HG02571 (cell line): Measurements from ENCODE around the gene NCEH1.
A peak's percentile ranks its signal among the peaks of the same experiment; 100 is the strongest.
"Not testable (repeated sequence)": the region's sequence is repeated elsewhere in the genome, so short reads cannot be mapped to it uniquely, and the experiment has no call there.

Source experiments
- ATAC-seq: cut with Tn5 transposase; IDR thresholded peaks from one replicate; pipeline ENCODE4 v1.9.1; 2021; ENCODE audit warnings: mild to moderate bottlenecking, moderate library complexity; ENCODE audit not compliant: unreplicated experiment

Gene NCEH1, protein sequence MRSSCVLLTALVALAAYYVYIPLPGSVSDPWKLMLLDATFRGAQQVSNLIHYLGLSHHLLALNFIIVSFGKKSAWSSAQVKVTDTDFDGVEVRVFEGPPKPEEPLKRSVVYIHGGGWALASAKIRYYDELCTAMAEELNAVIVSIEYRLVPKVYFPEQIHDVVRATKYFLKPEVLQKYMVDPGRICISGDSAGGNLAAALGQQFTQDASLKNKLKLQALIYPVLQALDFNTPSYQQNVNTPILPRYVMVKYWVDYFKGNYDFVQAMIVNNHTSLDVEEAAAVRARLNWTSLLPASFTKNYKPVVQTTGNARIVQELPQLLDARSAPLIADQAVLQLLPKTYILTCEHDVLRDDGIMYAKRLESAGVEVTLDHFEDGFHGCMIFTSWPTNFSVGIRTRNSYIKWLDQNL

DNA sequence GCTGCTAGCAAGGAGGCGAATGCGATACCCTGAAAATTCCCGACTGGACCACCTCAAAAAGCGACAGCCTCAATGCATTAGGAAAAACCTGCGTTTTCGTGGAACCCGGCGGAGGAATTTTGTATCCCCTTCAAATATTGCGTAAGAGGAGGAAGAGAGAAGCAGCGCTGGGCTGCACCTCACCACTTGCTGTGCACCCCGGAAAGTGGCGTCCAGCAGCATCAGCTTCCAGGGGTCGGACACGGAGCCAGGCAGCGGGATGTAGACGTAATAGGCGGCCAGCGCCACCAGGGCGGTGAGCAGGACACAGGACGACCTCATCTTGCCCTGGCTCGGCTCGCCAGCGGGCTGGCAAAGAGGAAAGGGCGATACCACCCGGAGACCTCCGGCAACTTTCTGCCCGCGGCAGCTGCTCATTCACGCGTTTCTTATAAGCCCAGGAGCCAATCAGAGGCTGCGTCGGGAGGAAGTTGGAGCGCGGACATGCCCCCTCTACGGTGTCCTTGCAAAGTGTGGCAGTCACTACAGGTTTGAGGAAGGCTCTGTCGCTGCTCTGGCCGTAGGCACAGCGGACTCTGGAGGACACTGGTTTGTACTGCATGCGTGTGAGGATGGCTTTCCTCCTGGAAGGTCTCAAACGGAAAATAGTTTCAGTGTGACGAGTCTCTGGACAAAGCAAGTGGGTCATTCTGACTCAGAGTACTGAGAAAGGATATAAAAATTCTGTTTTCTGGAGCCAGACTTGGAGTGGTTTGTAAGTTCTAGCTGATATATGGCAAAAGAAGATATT is at the start of gene NCEH1:
NCEH1 (minus strand) TSS at position 404 of the 790 bp plus-strand sequence; CDS start at position 321, 83 bp downstream.
- ATAC-seq, result peak; percentile 99

DNA sequence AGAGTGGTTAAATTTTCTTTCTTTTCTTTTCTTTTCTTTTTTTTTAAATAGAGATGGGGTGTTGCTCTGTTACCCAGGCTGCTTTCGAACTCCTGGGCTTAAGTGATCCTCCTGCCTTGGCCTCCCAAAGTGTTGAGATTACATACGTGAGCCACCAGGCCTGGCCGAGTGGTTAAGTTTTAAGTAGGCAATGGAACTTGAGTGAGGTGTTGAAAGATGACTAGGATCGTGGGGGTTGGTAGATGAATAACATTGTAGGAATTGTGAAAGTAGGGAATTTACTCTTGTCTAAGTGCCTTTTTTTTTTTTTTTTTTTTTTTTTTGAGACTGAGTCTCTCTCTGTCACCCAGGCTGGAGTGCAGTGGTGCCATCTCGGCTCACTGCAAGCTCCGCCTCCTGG is 49.5 kb upstream of the NCEH1 start:
- ATAC-seq, result not testable (repeated sequence)

DNA sequence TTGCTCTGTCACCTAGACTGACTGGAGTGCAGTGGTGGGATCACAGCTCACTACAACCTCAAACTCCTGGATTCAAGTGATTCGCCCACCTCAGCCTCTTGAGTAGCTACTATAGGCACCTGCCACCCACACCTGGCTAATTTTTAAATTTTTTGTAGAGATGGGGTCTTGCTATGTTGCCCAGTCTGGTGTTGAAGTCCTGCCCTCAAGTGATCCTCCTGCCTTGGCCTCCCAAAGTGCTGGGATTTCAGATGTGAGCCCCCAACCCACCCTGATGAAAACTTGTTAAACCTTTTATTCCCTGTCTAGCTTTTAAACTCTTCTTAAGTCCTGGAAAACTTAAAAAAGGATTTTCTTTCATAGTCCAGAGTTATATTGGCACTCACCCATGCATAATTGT is 42.3 kb upstream of the NCEH1 start:
- ATAC-seq, result no peak

DNA sequence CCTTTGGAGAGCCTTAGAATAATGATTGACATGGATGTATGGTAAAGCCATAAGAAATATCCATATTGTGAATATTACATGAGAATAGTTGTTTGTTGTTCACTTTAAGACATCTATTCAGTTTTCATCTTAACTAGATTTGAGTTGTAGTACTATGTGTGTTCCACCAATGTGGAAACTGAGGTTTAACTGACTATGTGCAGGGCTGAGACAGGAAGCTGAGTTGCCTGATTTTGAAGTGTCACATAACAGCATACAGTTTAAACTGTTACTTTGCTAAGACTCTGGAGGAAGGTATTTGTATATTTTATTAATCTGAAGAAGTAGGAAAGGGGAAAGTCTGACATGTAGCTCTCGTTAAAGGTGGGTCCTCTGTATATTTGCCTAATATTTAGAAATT is 41.8 kb upstream of the NCEH1 start:
- ATAC-seq, result no peak

DNA sequence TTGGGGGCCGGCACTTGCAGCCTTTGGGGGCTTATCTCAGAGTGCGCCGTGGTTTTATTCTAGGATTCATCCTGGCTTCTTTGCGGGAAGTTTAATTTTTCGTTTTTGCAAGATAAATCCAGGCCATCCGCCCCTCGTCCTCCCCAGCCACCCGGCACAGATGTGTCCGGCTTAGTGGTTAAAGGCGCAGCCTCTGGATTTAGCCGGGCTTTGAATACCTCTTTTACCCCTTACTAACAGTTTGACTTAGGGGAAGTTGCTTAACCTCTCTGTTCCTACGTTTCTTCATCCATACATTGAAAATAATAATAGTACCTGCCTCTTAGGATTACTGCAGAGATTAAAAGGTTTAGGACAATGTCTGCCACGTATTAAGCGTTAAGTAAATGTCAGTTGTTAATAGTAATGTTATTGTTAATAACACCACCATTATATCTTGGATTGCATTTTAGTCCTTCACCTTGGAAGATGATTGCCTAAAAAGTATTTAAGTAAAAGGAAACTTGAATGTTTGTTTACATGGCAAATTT is 40.4 kb upstream of the NCEH1 start:
- ATAC-seq, result peak; percentile 15

DNA sequence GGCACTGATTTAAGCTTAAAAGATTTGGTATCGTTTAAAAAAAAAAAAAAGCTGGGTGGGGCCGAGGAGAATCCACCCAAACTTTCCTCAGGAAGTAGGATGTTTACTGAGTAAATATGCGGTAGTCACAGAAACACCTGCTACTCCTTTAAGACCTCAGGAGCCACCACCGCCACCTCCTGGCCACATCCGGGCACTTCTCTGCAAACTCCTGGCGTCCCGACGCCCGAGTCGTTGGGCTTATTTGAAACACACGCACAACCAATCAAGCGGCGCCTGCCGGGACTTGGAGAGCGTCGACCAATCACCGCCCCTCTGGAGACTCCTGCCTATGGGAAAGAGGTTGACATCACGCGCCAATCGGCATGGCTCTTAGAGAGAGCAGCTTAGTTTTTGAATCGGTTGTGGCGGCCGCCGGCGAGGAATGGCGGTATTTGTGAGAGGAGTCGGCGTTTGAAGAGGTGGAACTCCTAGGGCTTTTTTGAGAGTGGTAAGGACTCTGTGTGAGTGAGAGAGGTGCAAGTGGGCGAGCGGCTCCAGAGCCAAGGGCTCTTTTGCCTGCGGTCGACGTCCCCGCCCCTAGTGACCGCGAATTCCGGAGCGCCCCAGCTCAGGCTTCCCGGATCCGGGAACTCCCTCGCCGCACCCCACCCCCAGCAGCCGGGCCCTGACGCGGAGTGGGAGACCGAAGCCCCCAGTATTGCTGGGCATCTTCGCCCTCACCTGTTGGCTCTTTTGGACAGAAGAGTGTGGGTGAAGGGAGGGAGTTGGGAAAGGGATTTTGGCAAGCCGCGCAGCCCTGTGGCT is 39.7 kb upstream of the NCEH1 start, which contains the start of gene ECT2:
ECT2 (plus strand) TSS at position 359 of the 807 bp plus-strand sequence. CDS start 3,805 bp downstream, outside the sequence.
- peak; percentile 99 for ATAC-seq

DNA sequence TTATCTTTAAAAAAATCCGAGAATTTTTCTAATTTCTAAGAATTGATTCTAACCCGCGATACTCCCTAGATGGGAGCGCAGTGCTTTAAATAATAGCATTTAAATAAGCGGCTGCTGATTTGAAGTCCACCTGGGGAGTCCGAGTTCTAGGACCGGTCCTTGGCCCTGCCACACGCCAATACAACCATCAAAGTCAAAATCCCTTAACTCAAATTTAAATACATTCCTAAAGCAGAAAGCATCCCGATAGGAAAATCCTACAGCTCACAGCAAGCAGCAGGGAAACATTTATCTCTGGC is 39.2 kb upstream of the NCEH1 start:
- ATAC-seq, result no peak

DNA sequence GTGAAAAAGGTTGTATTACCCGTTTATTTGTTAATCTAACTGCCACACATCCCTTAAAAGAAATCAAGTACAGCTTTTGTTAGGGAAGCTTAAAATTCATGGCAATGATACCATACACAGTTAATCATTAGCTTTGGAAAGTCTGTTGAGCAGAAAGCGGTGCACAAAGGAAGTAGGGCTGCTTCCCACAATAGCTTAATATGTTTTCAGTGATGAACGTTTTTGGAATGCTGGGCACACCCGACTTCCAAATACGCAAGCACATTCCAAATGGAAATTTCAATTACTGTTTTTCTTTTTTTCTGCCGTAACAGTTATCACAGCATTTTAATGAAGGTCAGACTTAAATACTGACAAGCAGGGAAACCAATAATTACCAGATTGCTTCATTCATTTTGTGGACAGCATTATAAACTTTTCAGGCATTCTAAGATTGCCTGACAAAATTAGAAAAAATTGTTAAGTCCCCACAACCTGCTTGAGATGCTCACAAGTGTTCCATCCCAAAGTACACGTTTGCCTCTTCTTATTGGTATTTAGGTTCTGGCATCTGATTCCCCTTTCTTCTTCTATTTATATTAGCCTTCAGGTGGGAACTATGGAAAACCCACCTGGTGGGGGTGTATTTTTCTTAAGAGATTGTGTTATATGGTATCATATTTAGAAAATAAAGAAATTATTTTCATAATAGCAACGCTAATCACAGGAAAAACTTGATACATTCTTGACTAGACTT is 38.5 kb upstream of the NCEH1 start:
- no peak for ATAC-seq

DNA sequence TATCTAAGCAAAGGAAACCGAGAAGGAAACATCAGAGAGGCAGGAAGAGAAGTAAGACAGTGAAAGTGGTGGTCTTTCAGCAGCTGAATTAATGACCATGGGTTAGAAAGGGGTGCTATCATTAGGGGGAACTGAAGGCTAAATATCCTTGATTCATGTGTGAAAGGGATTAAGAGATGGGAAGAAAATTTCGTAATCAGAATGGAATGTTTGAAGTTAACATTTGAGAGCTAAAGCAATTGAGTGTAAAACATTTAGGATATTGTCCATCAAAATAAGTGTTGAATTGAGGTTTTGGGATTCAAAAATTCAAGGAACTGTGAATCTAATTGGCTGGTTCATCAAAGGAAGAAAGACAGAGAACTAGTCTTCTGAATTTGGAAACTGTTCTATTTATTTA is 35.6 kb upstream of the NCEH1 start:
- ATAC-seq, result no peak

DNA sequence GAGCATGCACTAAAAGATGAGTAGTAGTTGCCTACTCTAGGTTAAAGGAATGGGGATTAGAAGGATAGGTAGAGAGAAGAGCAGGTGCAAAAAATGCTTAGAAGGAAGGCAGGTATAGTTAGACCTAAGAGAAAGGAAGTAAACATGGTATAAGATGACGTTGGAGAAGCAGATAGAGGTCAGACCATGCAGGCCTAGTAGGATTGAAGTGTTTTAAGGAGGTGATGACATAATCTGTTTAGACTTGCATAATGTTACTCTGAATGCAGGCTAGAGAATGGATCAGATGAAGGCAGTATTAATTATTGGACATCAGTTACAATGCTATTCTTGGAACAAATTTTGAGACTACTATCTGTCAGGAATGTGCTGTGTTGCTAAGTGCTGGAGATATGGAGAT is 28.6 kb upstream of the NCEH1 start:
- ATAC-seq, result no peak

DNA sequence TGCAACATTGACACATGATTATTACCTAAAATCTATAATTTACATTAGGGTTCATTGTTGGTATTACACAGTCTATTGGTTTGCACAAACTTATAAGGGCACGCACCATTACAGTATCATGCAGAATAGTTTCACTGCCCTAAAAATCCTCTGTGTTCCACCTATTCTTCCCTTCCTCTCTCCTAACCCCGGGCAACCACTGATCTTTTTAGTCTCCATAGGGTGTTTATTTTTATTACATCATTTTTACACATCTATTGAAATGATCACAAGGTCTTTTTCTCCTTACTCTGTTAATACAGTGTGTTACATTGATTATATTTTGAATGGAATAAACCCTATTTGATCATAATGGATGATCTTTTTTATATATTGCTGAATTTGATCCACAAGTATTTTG is 24.1 kb upstream of the NCEH1 start:
- no peak for ATAC-seq

DNA sequence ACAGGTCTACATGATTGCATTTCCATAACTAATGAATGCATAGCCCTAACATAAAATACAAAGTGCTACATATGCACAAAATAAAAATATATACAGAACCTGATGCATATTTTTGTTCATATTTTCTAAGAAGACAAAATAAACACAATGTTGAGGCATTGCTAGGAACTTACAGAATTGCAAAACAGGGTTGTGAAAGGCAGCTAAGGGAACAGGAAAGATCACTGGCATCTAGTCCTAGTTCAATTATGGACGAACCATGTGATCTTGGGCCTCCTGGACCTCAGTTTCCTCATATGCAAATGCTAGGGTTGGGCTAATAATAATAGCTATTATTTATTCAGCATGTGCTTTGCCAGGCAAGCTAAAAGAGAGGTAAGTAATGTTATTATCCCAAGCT is 15.5 kb upstream of the NCEH1 start:
- no peak for ATAC-seq

DNA sequence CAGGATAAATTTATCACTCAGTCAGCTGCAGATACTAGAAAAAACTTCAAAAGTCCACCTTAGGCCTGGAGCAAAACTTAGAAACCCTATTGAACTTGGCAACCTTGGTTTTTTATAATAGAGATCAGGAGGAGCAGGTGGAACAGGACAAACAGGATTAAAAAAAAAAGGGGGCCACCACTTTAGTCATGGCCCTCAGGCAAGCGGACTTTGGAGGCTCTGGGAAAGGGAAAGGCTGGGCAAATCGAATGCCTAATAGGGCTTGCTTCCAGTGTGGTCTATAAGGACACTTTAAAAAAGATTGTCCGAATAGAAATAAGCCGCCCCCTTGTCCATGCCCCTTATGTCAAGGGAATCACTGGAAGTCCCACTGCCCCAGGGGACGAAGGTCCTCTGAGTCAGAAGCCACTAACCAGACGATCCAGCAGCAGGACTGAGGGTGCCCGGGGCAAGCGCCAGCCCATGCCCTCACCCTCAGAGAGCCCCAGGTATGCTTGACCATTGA is 11.7 kb upstream of the NCEH1 start:
- ATAC-seq, result not testable (repeated sequence)

DNA sequence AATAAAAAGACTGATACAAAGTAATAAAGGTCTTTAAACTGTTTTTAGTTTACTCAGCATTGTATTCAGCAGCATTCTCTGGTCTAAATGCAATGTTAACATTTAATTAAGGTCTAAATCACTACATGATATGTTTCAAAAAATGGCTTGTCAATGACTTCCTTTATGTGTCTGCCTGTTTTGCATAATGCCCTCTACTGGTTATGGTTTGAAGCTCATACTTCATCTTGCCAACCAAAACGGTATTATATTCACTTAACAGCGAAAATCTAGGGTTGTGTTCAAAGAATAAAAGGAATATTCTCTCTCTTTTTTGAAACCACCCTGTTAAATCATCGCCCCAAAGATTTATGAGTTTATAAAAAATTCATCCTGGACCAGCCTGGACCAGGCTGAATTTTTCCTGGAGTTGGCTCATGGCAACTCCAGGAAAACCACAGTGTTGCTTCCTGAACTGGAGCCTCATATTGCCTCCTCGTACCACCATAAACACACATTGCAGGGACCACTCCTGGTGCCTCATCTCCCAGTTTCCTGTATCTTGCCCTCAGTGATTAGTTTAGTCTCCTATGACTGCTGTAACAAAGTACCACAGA is 6.7 kb upstream of the NCEH1 start:
- no peak for ATAC-seq

DNA sequence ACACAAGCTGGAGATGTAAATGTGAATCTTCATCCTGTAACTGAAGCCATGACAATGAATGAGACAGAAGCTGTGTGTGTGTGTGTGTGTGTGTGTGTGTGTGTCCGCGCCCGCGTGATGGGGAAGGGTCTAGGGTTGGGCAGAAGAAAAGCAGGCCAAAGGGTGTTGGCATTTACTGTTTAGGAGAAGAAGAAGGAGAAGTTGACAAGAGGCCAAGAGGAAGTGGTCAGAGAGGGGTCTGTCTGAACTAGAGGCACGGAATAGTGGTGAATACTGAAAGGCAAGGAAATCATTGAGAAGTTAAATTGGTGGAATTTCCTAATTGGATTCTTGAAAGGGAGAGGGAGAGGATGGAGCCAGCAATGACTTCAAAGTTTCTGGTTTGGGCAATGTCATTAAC is 5.6 kb upstream of the NCEH1 start:
- no peak for ATAC-seq

DNA sequence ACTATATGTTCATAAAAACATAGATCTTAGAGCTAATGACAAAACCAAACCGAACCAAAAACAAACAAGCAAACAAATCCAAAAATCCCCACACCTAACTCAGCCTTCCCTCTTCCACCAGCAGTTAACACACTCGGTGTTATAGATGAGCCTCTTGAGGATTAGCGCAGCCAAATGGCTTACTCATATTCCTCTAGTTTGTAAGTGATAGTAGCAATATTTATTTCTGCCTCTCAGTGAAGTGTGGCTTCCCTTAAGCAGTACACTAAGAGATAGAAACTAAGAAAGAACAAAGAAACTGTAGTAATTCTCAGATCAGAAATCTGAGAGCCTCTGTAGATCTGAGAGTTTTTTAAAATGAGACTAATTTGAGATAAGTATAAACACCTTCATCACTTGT is 2.4 kb upstream of the NCEH1 start:
- no peak for ATAC-seq

DNA sequence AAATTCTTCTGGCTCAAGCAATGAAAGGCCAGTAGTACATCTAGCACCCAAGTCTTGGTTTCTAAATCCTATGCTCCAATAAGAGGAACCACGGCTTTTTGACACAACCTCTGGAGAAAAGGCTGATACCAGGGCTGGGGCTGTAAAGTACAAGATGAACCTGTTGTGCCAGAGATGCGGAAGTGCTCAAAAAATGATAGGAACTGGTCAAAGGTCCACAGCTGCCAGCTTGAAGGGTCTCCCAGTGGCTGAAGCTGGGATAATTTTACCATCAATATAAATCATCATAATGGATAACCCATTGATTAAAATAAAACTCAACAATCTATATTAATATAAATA is 558 bp upstream of the NCEH1 start:
- no peak for ATAC-seq

DNA sequence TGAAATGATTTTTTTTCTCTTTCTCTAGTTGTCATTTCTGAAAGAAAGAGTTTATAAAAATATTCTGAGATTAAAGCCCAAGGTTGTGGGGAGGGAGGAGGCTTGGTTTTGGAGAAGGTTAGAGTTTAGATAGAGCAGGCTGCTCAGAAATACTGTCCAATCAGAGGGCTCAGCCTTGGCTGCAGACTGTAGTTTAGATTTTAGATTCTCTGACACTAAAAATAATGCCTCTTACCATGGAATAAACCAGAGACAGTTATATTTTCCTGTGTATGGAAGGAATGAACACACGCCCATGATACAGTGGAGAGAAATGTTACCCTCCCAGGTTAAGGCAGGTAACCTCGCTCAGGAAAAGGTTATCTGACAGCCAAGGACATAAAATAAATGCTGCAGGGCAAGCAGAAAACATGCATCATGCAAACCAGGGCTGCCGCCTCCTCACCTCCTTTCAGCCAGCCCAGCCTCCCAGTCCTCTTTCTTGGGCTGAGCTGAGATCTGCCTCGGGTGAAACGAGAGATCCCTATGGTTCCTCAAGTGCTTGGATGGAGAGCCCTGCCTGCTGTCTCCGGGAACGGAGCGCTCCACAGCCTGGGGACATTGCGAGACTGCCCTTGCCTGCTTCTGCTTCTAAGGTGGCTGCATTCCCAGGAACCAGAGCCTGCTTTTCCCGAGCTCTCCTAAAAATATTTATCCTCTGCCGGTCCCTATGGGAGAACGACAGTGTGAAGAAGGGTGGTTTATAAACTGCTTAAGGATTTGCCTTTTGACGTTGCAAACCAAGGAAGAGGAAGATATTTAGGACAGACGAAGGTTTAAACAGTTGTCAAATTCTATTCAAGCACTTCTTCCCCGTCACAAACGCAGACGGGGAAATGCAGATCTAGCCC is 848 bp downstream of the NCEH1 start:
- no peak for ATAC-seq
